Activated naive CD4-positive, alpha-beta T cell treated with anti-CD3 and anti-CD28 coated beads, Interleukin-2, amount 50 U/mL, for 24 hours (primary cell): Measurements from ENCODE around the gene GPSM3.
"Not testable (repeated sequence)": the region's sequence is repeated elsewhere in the genome, so short reads cannot be mapped to it uniquely, and the experiment has no call there.

ENCODE experiments used
- H3K27ac Mint-ChIP-seq: one replicate; pipeline ENCODE4 v1.8.0; 2021; ENCODE audit warnings: mild to moderate bottlenecking, mixed read lengths
- H3K27me3 Mint-ChIP-seq: one replicate; pipeline ENCODE4 v1.8.0; 2021; ENCODE audit warnings: mixed read lengths
- H3K36me3 Mint-ChIP-seq: one replicate; pipeline ENCODE4 v1.8.0; 2021; ENCODE audit warnings: mixed read lengths
- H3K4me1 Mint-ChIP-seq: one replicate; pipeline ENCODE4 v1.8.0; 2021; ENCODE audit warnings: mixed read lengths
- H3K4me3 Mint-ChIP-seq: one replicate; pipeline ENCODE4 v1.8.0; 2021; ENCODE audit warnings: mild to moderate bottlenecking, mixed read lengths
- H3K9me3 Mint-ChIP-seq: one replicate; pipeline ENCODE4 v1.8.0; 2021; ENCODE audit warnings: mixed read lengths

GPSM3 gene

DNA sequence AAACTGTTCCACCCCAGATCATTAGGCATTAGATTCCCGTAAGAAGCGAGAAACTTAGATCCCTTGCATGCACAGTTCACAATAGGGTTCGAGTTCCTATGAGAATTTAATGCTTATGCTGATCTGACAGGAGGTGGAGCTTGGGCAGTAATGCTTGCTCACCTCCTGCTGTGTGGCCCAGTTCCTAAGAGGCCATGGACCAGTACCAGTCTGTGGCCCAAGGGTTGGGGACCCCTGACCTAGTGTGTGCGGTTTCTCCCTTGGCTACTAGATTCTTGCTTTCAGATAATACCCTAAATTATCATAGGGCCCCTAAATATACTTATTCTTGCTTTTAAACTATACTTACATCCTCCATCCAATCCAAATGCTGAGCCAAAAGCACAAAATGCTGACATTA, 1.9 kb upstream of the GPSM3 start:
- peak overlapping the region; percentile 97 for H3K27ac Mint-ChIP-seq
- H3K4me3 Mint-ChIP-seq, result peak overlapping the region; percentile 95
- no peaks in the 10 kb centered on the region for H3K9me3 Mint-ChIP-seq
- no peaks in the 10 kb centered on the region for H3K27me3 Mint-ChIP-seq
- peaks cover 3% of the 10 kb centered on the region for H3K36me3 Mint-ChIP-seq
- peaks cover 49% of the 10 kb centered on the region for H3K4me1 Mint-ChIP-seq

DNA sequence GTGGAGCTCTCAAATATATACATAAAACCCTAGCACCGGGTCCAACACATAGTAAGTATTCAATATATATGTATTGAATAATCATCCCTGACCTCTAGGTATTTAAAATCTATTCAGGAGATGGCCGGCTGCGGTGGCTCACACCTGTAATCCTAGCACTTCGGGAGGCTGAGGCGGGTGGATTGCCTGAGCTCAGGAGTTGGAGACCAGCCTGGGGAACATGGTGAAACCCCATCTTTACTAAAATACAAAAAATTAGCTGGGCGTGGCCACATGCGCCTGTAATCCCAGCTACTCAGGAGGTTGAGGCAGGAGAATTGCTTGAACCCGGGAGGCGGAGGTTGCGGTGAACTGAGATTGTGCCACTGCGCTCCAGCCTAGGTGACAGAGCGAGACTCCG, 653 bp upstream of the GPSM3 start:
- not testable (repeated sequence) for H3K36me3 Mint-ChIP-seq
- peak overlapping the region; percentile 95 for H3K4me3 Mint-ChIP-seq

DNA sequence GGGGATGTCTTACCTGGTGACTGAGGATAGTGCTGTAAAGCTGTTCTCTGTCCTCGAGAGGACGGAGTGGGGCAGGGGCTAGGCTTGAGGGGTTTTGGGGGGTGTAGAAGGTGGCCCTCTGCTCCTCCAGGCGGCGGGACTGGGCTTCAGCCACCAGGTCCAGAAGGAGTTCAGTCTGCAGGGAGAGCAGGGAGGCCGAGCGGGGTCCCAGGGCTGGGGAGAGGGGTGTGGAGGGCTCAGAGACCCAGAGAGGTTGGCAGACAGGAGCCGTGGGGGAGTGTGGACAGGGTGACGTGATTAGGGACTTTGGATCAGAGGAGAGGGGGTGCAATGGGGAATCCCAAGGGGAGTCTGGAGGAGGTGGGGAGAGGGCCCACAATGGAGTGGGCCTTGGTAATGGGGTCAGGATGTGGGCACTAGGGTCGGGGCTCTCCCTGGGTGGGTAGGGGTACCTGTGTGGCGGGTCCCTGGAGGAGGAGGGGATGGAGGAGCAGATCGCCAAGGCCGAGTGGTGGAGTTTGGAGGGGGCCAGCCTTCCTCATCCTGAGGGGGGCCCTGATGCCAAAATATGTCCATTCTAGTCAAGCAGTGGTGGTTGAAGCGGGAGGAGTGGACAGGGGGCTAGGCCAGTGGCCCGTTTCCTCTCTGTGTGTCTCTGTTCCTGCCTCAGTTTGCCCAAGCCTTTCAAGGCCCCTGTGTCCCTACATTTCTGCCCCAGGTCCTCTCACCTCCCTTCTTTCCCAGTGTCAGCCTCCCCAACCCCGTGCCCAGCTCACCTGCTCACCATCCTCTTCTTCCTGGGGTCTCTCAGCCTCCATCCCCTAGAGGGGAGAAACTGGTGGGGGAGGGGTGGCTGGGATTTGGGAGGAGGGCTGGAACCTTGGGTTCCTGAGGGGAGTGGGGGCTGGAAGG, 491 bp downstream of the GPSM3 start:
- Mint-ChIP-seq H3K4me1 (peaks cover 71% of the 10 kb centered on the region), H3K9me3 (no peaks in the 10 kb centered on the region), H3K27me3 (no peaks in the 10 kb centered on the region), H3K27ac (peak overlapping the region; percentile 97), H3K4me3 (peak overlapping the region; percentile 95), H3K36me3 (peaks cover 10% of the 10 kb centered on the region)

More for the DNA sequence above, 653 bp upstream of the GPSM3 start:
- not testable (repeated sequence) for H3K27me3 Mint-ChIP-seq, H3K9me3 Mint-ChIP-seq
- Mint-ChIP-seq H3K27ac (peak overlapping the region; percentile 97), H3K4me1 (peaks cover 62% of the 10 kb centered on the region)

DNA sequence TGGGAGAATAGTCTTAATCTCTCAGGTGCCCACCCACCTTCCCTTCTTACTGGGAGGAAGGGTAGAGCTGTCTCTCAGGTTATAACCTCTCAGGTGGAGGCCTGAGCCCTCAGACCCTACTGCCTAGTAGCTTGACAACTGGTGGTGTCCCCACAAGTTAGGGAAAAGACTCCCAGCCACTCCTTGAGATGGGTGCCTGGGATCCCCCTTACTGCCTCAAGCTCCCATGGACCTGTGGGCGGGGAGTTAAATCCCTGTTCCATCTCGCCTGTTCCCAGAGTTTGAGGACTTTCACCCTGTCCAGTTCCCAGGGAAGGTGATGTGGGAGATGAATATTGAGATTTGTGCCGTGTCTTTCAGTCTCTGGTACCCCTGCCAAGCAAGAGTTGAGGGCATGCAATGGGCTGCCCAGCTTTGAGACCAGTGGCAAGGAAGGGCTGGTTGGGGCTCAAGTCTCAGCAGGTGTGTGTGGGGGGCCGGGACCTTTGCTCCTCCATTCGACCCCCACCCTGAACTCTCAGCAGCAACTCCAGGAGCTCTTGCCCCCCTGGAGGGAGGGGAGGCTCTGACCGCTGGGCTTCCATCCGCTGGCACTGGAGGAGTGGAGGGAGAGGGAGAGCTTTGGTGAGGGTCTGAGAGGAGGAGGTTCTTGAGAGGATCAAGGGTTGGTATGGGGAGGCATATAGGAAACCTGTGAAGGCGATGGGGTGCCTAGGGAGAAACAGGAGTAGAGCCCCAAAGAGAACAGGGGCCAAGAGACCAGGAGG, 1.3 kb downstream of the GPSM3 start:
- peak overlapping the region; percentile 95 for H3K4me3 Mint-ChIP-seq
- H3K9me3 Mint-ChIP-seq, result no peaks in the 10 kb centered on the region
- peaks cover 13% of the 10 kb centered on the region for H3K36me3 Mint-ChIP-seq
- peaks cover 71% of the 10 kb centered on the region for H3K4me1 Mint-ChIP-seq
- no peaks in the 10 kb centered on the region for H3K27me3 Mint-ChIP-seq
- H3K27ac Mint-ChIP-seq, result peak overlapping the region; percentile 97

DNA sequence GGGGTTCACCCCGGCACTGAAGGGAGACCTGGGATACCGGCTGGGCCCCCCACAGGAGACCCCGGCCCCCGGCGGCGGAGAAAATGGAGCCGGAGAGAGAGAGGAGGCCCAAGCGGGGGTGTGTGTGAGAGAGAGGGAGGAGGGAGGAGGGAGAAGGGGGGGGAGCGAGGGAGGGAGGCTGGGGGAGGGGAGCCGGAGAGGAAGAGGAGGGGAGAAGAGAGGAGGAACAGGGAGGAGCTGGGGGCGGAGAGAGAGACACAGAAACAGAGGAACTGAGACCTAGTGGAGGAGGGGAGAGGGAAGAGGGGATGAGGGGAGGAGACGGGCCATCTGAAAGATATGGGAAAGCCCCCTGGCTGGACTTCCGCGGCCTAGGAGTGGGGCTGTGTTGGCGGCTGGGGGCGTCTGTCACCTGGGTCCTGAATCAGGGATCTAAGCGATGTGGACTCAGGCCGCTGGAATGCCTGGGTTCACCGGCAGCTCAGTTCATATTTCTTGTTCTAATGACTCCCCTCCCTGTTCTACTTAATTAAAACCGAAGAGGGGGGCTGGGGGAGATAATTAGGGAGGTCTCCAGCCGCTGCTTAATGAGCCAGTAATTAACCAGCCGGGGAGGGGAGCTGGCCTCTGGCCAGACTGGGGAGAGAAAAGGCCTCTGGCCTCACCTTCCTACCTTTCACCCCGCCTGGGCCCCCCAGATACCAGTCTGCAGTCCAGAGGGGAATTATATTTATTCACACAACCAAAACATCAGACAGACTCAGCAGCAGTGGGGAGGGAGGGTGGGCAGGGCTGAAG, 2.2 kb downstream of the GPSM3 start, which contains the start of gene PBX2:
TSS of gene PBX2 (minus strand) at position 149 of the 798 bp plus-strand sequence. CDS start 287 bp downstream, outside the sequence.
- Mint-ChIP-seq H3K4me3 (peak within 1 kb of the TSS; percentile 95), H3K27me3 (no peaks in the 10 kb centered on the region), H3K36me3 (peaks cover 13% of the 10 kb centered on the region), H3K9me3 (no peaks in the 10 kb centered on the region), H3K27ac (peak within 1 kb of the TSS; percentile 97), H3K4me1 (peaks cover 76% of the 10 kb centered on the region)

DNA sequence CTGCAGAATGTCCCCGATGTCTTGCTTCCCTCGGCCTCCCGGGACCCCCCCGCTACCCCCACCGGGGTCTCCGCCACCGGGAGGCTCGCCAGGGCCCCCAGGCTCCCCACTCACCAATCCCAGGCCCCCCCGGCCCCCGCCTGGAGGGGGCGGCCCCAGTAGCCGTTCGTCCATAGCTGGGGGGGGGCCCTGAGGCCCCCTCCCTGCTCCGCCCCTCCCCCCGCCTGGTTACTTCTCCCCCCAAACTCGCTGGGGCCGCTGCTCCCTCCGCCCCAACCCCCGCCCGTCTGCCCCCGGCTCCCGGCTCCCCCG, 2.7 kb downstream of the GPSM3 start:
- peaks cover 13% of the 10 kb centered on the region for H3K36me3 Mint-ChIP-seq
- peaks cover 71% of the 10 kb centered on the region for H3K4me1 Mint-ChIP-seq
- H3K4me3 Mint-ChIP-seq, result peak overlapping the region; percentile 95
- peak overlapping the region; percentile 78 for H3K27ac Mint-ChIP-seq
- H3K27me3 Mint-ChIP-seq, result no peaks in the 10 kb centered on the region
- no peaks in the 10 kb centered on the region for H3K9me3 Mint-ChIP-seq

DNA sequence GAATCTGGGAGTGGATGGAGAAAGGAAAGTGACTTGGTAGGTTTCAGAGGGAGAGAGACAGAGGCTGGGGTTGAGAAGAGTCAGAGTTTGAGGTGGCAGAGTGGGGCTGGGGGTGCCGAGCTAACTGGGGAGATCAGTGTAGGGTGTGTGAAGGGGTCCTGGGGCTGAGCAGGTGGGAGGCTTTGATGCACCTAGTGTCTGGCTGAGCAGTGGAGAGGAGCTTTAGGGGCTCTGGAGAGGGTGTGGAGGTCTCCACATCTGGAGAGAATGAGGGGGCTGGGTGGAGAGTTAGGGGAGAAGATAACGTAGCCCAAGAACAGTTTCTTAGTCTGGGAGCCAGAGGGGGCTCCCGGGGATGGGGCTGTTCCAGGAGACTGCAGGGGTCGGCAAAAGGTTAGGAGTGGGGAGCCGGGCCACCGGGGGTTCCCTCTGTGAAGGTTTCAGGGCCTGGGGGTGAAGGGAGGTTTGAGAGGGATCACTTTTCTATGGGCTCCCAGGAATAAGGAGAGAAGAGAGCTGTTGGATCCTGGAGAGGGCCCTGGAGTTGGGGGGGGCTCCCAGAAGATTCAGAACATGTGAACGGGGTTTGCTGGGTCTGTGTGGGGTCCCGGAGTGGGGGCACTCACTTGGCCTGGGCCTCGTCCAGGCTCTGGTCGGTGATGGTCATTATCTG, 3.2 kb downstream of the GPSM3 start:
- Mint-ChIP-seq H3K4me1 (peaks cover 68% of the 10 kb centered on the region), H3K27ac (peak overlapping the region; percentile 78), H3K27me3 (no peaks in the 10 kb centered on the region), H3K4me3 (peak overlapping the region; percentile 84), H3K9me3 (no peaks in the 10 kb centered on the region), H3K36me3 (peaks cover 13% of the 10 kb centered on the region)

DNA sequence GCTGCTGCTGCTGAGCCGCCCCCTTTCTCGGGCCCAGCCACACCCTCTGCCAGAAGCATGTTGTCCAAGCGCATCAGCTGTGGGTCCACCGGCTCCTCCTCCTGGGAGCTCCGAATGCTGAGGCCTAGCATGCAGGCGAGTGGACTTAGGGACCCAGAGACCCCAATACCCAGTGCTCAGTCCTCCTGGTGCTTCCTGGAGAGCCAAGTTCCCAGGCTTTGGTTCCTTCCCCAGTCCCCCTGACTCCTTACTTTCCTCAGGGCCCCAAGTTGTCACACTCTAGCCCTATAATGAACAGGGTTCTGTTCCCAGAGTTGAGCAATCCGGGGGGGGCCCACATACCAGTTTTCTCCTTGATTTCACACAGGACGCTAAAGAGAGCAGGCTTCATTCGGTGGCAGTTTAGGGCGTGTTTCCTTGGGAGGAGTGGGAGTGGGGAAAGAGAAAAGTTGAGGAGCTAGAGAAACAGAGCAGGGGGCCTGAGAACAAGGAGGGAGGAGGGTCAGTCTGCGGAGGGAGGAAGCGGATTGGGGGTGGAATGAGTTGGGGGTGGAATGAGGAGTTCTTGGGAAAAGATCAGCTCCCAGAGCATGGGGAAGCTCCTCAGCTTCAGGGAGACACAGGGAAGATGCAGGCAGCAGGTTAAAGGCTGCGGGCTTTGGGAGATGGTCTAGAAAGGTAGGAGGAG, 3.9 kb downstream of the GPSM3 start:
- H3K4me1 Mint-ChIP-seq, result peaks cover 63% of the 10 kb centered on the region

DNA sequence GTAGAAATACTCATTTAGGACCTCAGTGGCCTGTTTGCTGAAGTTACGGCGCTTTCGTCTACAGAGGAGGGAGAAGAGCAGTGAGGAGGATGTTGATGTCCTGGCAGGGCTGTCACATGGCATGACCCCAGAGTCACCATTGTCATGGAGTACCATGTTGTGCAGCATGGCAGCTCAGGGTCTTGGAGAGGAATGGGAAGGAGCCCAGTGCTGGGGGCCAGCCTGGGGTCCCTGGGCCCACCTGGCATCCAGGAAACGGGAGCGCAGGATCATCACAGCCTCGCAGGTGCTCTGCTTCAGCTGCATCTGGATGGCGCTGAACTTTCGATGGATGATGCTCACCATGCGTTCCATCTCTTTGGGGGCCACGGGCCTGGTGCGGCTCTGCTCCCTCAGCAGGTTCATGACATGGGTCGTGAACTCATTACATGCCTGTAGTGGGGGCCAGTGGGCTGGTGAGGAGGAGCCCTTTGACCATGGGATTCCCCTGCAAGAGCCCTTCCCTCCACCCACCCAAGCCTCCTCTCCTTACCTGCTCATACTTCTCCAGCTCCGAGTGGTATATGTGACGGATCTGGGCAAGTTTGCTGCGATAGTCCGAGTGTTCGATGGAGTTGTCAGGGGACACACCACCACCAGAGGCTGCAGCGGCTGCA, 4.6 kb downstream of the GPSM3 start:
- Mint-ChIP-seq H3K27ac (peak overlapping the region; percentile 63), H3K4me1 (peaks cover 63% of the 10 kb centered on the region), H3K4me3 (peak overlapping the region; percentile 84), H3K36me3 (peaks cover 13% of the 10 kb centered on the region)
- H3K27me3 Mint-ChIP-seq, H3K9me3 Mint-ChIP-seq: not testable (repeated sequence)

More for the DNA sequence above, 3.9 kb downstream of the GPSM3 start:
- H3K27me3 Mint-ChIP-seq, result no peaks in the 10 kb centered on the region
- peaks cover 13% of the 10 kb centered on the region for H3K36me3 Mint-ChIP-seq
- no peaks in the 10 kb centered on the region for H3K9me3 Mint-ChIP-seq
- peak overlapping the region; percentile 84 for H3K4me3 Mint-ChIP-seq
- H3K27ac Mint-ChIP-seq, result peak overlapping the region; percentile 78

DNA sequence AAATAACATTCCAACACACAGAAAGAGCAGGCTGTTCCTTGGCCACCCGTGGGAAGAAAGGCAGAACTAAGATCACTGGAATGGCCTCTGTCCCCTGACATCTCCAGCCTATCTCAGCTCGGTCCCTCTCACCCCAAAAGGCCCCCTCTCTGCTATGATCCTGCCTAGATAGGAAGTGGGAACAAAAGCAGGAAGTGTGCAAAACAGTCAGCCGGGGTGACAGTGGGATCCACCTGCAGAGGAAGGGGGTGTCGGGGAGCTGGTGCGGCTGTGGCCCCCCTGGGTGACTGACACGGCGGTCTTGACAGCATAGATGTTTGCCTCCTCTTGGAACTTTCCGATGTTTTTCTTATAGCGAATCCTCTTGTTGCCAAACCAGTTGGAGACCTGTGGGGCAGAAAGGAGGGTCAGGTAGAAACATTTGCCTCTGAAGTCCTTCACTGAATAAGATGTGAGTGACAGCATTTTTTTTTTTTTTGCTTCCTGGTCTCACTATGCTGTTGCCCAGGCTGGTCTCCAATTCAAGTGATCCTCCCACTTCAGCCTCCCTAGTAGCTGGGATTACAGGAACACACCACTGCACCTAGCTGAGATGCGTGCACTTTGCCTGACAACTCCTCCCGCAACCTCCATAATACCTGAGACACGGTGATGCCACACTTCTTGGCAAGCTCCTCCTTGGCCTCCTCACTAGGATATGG, 5.3 kb downstream of the GPSM3 start:
- Mint-ChIP-seq H3K27ac (peak overlapping the region; percentile 63), H3K36me3 (peaks cover 13% of the 10 kb centered on the region), H3K4me1 (peaks cover 64% of the 10 kb centered on the region), H3K4me3 (peak overlapping the region; percentile 66), H3K27me3 (no peaks in the 10 kb centered on the region), H3K9me3 (no peaks in the 10 kb centered on the region)

DNA sequence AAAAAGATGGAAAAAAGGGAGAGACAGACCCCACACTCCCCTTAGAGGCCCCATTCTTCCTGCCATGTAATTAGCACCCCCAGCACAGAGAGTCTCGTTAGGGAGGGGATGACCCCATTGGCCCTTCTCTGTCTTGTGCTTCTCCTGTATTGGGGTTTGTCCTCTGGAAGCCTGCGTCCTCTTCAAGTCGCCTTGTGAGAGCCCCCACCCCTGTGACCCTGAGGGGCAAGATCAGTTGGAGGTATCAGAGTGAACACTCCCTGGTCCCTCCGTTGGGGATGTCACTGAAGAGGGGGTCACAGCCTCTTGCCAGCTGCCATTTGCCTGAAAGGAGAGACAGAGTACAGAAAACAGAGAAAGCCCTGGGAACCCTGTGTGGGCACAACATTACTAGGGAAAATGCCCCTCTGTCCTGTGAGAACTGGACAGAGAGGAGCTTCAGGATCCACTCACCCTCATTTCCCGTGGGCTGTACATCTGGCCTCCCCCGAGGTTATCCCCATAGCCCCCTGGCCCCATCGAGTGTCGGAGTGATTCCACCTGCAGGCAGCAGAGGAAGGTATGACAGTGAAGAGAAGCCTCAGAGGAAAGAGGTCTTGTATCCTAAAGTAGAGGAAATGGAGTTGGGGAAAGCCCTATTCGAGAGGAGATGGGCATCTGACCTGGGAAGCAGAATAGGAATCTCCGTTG, 6.1 kb downstream of the GPSM3 start:
- H3K9me3 Mint-ChIP-seq, H3K27me3 Mint-ChIP-seq: not testable (repeated sequence)
- Mint-ChIP-seq H3K27ac (peak overlapping the region; percentile 89), H3K4me1 (peaks cover 62% of the 10 kb centered on the region), H3K36me3 (peaks cover 11% of the 10 kb centered on the region), H3K4me3 (peak overlapping the region; percentile 23)

DNA sequence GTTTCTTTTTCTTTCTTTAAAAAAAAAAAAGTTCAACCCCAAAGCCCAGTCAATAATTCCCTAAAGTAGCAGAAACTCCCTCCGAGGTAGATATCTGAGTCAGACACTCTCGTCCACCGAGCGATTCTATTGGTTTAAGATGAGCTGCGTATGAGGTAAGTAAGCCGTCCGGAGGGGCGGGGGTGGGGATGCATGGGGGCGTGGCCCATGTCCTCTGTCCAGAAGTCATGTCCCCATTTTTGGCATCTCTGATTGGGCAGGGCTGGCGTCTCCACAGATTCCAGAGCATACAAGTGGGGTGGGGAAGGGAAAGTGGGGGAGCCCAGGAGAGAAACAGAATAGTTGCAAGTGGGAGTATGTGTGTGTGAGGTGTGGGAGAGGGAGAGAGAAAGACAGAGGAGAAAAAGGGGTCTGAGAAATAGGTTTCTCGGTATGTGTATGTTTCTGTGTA, 6.7 kb downstream of the GPSM3 start:
- H3K27me3 Mint-ChIP-seq, H3K9me3 Mint-ChIP-seq: not testable (repeated sequence)
- Mint-ChIP-seq H3K27ac (peak overlapping the region; percentile 89), H3K36me3 (peaks cover 12% of the 10 kb centered on the region), H3K4me1 (peaks cover 64% of the 10 kb centered on the region), H3K4me3 (peak overlapping the region; percentile 23)

DNA sequence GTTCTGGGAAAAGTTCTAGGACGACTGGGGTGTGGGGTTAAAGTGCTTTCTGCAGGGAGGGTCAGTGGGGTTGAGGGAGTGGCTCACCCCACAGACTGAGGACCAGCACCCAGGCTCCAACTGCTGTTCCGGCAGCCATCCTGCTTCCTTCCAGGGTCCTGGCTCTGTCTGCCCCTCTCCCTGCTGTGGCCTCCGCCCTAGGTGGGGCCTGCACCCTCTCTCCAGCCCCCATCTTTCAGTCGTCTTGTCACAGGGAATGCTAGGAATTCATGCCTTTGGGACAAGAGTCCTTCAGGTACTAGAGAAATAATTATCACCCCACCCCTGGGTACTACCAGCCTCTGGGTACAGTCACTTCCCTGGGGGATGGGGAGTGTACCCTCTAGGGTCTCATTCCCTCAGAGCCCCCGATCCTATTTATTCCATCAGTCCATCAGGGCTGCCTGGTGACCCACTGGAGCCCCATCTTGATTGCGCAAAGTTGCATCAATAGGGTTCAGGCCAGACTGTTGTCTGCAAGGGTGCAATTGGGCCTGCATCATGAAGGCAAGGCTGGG, 8.3 kb downstream of the GPSM3 start, which contains the start of gene AGER:
TSS of gene AGER (minus strand) at position 170 of the 557 bp plus-strand sequence. CDS start at position 139, 31 bp downstream.
- Mint-ChIP-seq H3K27me3 (no peaks in the 10 kb centered on the region), H3K4me3 (no peak within 1 kb of the TSS), H3K9me3 (no peaks in the 10 kb centered on the region), H3K36me3 (peaks cover 17% of the 10 kb centered on the region), H3K27ac (peak within 1 kb of the TSS; percentile 24), H3K4me1 (peaks cover 77% of the 10 kb centered on the region)
